ENCODE data around the gene ADTRP.

- TF ChIP-seq CTCF (IDR thresholded peaks at IDR 0.05): no peak
- TF ChIP-seq EP300 (IDR thresholded peaks at IDR 0.05): no peak
- TF ChIP-seq POLR2A (IDR thresholded peaks at IDR 0.05): no peak
Measured at GRCh38 chr6:11763460-11764249, 14.9 kb downstream of the ADTRP start.

Measured in tibial nerve (tissue), 4 donors.